ENCODE measurements around the gene TPST2. TPM values are rescaled to one million over a fixed set of nuclear protein-coding genes. Genes with fewer than 3 reads are reported as not detected.

TPST2 gene
- total RNA-seq, 1 experiment from 2014 or later, result 50.1 TPM

GRCh38 chr22:26565889-26566288 is 24.0 kb downstream of the TPST2 start:
- Mint-ChIP-seq H3K27me3 (ENCODE audit: low read depth) (no peaks in the 10 kb centered on the region), H3K36me3 (ENCODE audit: insufficient read depth in 1 of 3, low read depth in 3 of 3) (peaks cover 9 to 21% (median 12%) of the 10 kb centered on the region in 3 experiments), H3K9me3 (no peaks in the 10 kb centered on the region), H3K4me3 (no peak overlapping the region), H3K4me1 (peaks cover 67 to 73% of the 10 kb centered on the region in 2 experiments), H3K27ac (no peak overlapping the region)
- Histone ChIP-seq H3K4me2 (ENCODE audit: insufficient read depth, insufficient read length, low read length) (no peak overlapping the region), H3K79me1 (ENCODE audit: insufficient read depth, low read depth, low read length, poor library complexity, severe bottlenecking) (no peaks in the 10 kb centered on the region), H3K18ac (ENCODE audit: insufficient read length, low read depth, low read length) (no peak overlapping the region), H3K27me3 (ENCODE audit: insufficient read depth, low read length) (no peaks in the 10 kb centered on the region), H2BK15ac (ENCODE audit: low read depth, low read length) (no peak overlapping the region), H3T11ph (ENCODE audit: low read length) (no peak overlapping the region), H3K9ac (ENCODE audit: extremely low read depth, insufficient read length, low read length) (no peak overlapping the region), H3K23me2 (ENCODE audit: insufficient read length, low read depth, low read length, poor library complexity, severe bottlenecking) (no peaks in the 10 kb centered on the region), H4K20me1 (ENCODE audit: control insufficient read depth, insufficient read depth, insufficient read length) (no peaks in the 10 kb centered on the region), H2AK5ac (ENCODE audit: insufficient read length, low read length) (no peak overlapping the region), H3K9me3 (ENCODE audit: control insufficient read depth, low read depth, low read length) (no peaks in the 10 kb centered on the region), H3K27ac (ENCODE audit: insufficient read length, low read depth, low read length) (no peak overlapping the region), H2BK5ac (ENCODE audit: insufficient read length, low read length) (no peak overlapping the region), H3K79me2 (ENCODE audit: insufficient read depth, low read length) (peaks cover 39% of the 10 kb centered on the region; the same call in 1 of the 2 replicates), H4K8ac (replicated peaks; ENCODE audit: insufficient read length, low read depth, low read length) (no peak overlapping the region), H3K14ac (ENCODE audit: insufficient read depth, low read length) (no peak overlapping the region), H2BK120ac (ENCODE audit: low read depth, low read length, poor library complexity, severe bottlenecking) (no peak overlapping the region), H3K56ac (ENCODE audit: insufficient read length, low read depth, low read length) (no peak overlapping the region), H3K23ac (ENCODE audit: insufficient read length, low read depth, low read length) (no peak overlapping the region), H4K5ac (ENCODE audit: insufficient read length, low read depth, low read length) (no peak overlapping the region), H3K4ac (ENCODE audit: low read depth, low read length) (no peak overlapping the region), H4K91ac (ENCODE audit: insufficient read length, low read depth, low read length) (no peak overlapping the region), H2BK12ac (ENCODE audit: insufficient read length, low read depth, low read length) (no peak overlapping the region), H3K4me1 (ENCODE audit: insufficient read depth, low read length) (peaks cover 21% of the 10 kb centered on the region), H2AFZ (ENCODE audit: low read length) (no peak overlapping the region), H2BK20ac (ENCODE audit: low read depth, low read length, poor library complexity, severe bottlenecking) (no peak overlapping the region)
- TF ChIP-seq CTCF (conservative IDR thresholded peaks at IDR 0.05), result no peak
- DNase-seq, result no peak
- no CpG with 5 or more reads among the region's 8 CpGs for WGBS (ENCODE audit: extremely low coverage, insufficient read length, low lambda C conversion rate)

Measured in H9 (cell line).